ENCODE measurements around the gene CCDC182.

The CCDC182 gene

DNA sequence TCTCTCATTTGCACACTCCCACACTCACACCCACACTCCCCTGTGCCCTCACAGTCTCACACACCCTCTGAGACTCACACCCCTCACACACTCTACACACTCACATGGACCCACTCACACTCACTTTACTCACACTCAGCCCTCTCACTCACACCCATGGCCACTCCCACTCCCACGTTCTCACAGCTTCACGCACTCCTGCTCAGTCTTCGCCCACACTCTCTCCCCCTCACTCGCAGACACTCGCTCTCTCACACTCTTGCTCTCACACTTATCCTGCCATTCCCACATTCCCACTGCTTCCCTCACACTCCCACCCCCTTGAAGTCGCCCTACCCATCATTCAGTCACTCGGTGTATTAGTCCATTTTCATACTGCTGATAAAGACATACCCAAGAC is 47.9 kb downstream of the CCDC182 start:
- no peak for DNase-seq (ENCODE audit: low read depth)

DNA sequence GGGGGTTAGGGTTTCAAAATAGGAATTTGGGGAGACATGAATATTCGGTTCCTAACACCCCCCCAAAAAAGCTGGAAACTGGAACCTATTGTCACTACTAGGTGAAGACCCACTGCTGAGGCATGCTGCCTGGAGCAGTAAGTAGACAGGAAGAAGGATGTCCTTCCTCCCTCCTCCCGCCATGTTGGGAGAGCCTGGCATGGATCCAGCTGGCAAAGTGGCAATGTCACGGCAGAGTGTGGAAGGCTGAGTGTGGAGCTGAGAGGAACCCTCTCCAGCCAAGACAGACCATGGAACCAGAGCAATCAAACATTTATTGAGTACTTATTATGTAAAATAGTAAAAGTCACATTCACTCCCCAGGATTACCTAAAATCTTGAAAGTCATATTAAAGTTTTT is 49.0 kb downstream of the CCDC182 start:
- DNase-seq (ENCODE audit: low read depth), result no peak
